Ascending aorta (tissue), 2 donors: ENCODE results near the gene NHS. TPM values are rescaled to one million over a fixed set of nuclear protein-coding genes. Genes with fewer than 3 reads are reported as not detected.
A peak's percentile ranks its signal among the peaks of the same experiment; 100 is the strongest.
"Not testable (repeated sequence)": the region's sequence is repeated elsewhere in the genome, so short reads cannot be mapped to it uniquely, and the experiment has no call there.

Experiments
- DNase-seq, 2 donors: peaks; one replicate each; pipeline ENCODE4 v3.0.0-alpha.2; 2019; ENCODE audit warnings: low spot score in 2 of 2
- H3K27ac ChIP-seq, 2 donors: fragments of 200-600 bp; sonication (generic); one replicate each; pipeline ENCODE4 v1.5.1; 2016 to 2017; ENCODE audit warnings: mild to moderate bottlenecking in 1 of 2
- H3K27me3 ChIP-seq: fragments of 200-600 bp; sonication (generic); one replicate; pipeline ENCODE4 v1.5.1; 2017
- H3K36me3 ChIP-seq, 2 donors: fragments of 200-600 bp; sonication (generic); one replicate each; pipeline ENCODE4 v1.5.1; 2016
- H3K4me1 ChIP-seq, 2 donors: fragments of 200-600 bp; sonication (generic); one replicate each; pipeline ENCODE4 v1.5.1; 2016 to 2017; ENCODE audit warnings: mild to moderate bottlenecking in 1 of 2
- H3K4me3 ChIP-seq, 2 donors: fragments of 200-600 bp; sonication (generic); one replicate each; pipeline ENCODE4 v1.5.1; 2016 to 2017; ENCODE audit warnings: mild to moderate bottlenecking in 1 of 2
- H3K9me3 ChIP-seq, 2 donors: fragments of 200-600 bp; sonication (generic); one replicate each; pipeline ENCODE4 v1.5.1; 2016
- CTCF ChIP-seq, 3 experiments: fragments of 200-600 bp in 2 of 3; fragments of 450-650 bp in 1 of 3; sonication (generic) in 2 of 3; IDR thresholded peaks; one replicate each; pipeline ENCODE4 v1.5.1; 2016 to 2019; ENCODE audit warnings: antibody characterized with exemption in 3 of 3, mild to moderate bottlenecking in 1 of 3, moderate library complexity in 1 of 3
- intact Hi-C: fragments of 100-400 bp; cut with DNase I; formaldehyde crosslinking; loops from one replicate; pipeline ENCODE4 v1.15.1; 2023
- total RNA-seq: library from RNA; depleted of rRNA; stranded (reverse); fragments of >200 nt; gene quantifications from one replicate; pipeline ENCODE4 v1.1.0, GENCODE V29; 2016

Gene NHS
- total RNA-seq, 1 donor from 2014 or later, result 8.8 TPM

DNA sequence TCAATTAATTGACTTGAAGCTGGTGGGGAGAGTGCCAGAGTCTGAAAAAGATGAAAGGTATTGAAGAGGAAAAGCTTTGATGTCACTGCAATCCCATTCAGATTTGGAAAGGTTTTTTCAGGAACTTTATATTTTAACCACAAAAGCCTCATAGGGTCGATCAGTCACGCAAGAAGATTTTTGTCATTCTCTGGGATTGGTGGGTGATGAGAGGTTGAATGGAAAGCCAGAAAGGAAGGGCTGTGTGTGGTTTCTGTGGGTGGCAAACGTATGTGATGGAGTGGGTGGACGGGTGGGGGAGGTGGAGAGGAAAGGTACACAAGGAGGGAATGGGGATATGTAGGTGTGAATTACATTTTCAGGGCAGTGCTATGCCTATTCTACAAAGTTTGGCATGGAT, 188.5 kb downstream of the NHS start:
- DNase-seq, result no peak
- intact Hi-C loops, result no loop called here
- no peaks in the 10 kb centered on the region for H3K36me3 ChIP-seq
- no peaks in the 10 kb centered on the region for H3K27me3 ChIP-seq
- H3K9me3 ChIP-seq, result no peaks in the 10 kb centered on the region
- no peak for TF ChIP-seq CTCF (IDR thresholded peaks at IDR 0.05)
- H3K4me3 ChIP-seq, result no peak overlapping the region
- H3K27ac ChIP-seq, result no peak overlapping the region
- H3K4me1 ChIP-seq, result peaks cover 0 to 21% of the 10 kb centered on the region in 2 donors

DNA sequence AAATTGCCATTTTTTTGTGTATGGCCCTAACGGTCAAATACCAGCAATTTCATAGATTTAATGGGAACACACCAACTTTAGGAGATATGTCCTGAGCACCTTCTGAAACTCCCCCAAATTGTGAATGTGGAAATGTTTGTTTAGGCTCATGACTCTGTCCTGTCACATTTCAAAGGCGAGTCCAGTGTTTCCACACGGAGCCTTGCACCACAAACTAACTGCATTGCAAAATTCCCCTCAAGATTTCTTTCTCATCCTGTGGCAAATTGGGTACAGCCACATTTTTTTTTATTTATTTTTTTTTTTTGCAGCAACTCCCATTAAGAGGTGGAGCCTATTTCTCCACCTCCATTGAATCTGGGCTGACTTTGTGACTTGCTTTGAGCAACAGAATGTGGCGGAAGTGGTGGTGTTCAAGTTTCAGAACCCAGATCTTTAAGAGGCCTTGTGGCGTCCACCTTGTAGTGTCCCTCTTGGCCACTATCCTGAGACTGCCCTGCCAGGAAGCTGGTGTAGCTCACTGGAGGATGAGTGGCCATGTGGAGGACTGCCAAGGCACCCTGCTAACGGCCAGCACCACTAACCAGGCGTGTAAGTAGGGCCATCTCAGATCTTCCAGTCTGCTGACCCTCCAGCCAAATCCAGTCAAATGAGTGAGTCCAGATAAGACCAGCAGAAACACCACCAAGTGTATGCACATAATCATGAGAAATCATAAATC, 189.8 kb downstream of the NHS start:
- intact Hi-C loops, result no loop called here
- Histone ChIP-seq H3K27ac (no peak overlapping the region), H3K4me3 (no peak overlapping the region), H3K27me3 (no peaks in the 10 kb centered on the region), H3K4me1 (peaks cover 0 to 21% of the 10 kb centered on the region in 2 donors), H3K9me3 (no peaks in the 10 kb centered on the region), H3K36me3 (no peaks in the 10 kb centered on the region)
- no peak for TF ChIP-seq CTCF (IDR thresholded peaks at IDR 0.05)
- DNase-seq, result no peak

- Histone ChIP-seq H3K36me3 (no peaks in the 10 kb centered on the region), H3K4me3 (no peak overlapping the region), H3K27ac (no peak overlapping the region), H3K9me3 (no peaks in the 10 kb centered on the region), H3K27me3 (no peaks in the 10 kb centered on the region), H3K4me1 (peaks cover 0 to 10% of the 10 kb centered on the region in 2 donors)
- no peak for TF ChIP-seq CTCF (IDR thresholded peaks at IDR 0.05)
- intact Hi-C loops, result no loop called here
- no peak for DNase-seq
Measured at GRCh38 chrX:17566740-17567139, 191.7 kb downstream of the NHS start.

- Histone ChIP-seq H3K27ac (peak overlapping the region in 1 of 2 donors; percentile 9), H3K9me3 (no peaks in the 10 kb centered on the region), H3K36me3 (no peaks in the 10 kb centered on the region), H3K4me3 (no peak overlapping the region), H3K4me1 (peaks cover 0 to 10% of the 10 kb centered on the region in 2 donors), H3K27me3 (no peaks in the 10 kb centered on the region)
- intact Hi-C loops, result no loop called here
- DNase-seq, result no peak
- no peak for TF ChIP-seq CTCF (IDR thresholded peaks at IDR 0.05)
Measured at GRCh38 chrX:17567187-17567586, 192.2 kb downstream of the NHS start.

DNA sequence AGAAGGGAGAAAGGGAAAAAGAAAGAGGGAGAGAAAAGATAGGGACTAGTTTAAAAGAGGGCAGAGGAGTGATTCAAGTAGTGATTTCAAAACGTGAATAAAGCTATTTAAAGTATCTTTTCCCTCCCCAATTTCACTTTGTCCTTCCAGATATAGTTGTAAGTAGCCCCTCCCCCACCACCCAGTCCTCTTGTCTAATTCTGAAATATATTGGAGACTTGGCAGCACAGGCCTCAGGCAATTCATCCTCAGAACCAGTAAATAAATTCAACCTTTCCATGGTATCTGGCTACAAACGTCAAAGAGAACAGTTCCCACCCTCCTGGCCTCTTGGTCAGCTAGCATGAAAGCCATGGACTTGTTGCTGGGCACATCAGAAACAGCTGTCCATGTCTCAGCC, 192.8 kb downstream of the NHS start:
- no peak for DNase-seq
- TF ChIP-seq CTCF (IDR thresholded peaks at IDR 0.05), result no peak
- peak overlapping the region in 1 of 2 donors; percentile 27 for H3K27ac ChIP-seq
- no peaks in the 10 kb centered on the region for H3K9me3 ChIP-seq
- no peak overlapping the region for H3K4me3 ChIP-seq
- H3K27me3 ChIP-seq, result no peaks in the 10 kb centered on the region
- peaks cover 0 to 10% of the 10 kb centered on the region in 2 donors for H3K4me1 ChIP-seq
- intact Hi-C loops, result no loop called here
- H3K36me3 ChIP-seq, result no peaks in the 10 kb centered on the region

- peaks cover 0 to 10% of the 10 kb centered on the region in 2 donors for H3K4me1 ChIP-seq
- intact Hi-C loops, H3K27me3 ChIP-seq, H3K9me3 ChIP-seq, DNase-seq, H3K4me3 ChIP-seq, H3K27ac ChIP-seq, H3K36me3 ChIP-seq: not testable (repeated sequence)
Measured at GRCh38 chrX:17568804-17569203, 193.8 kb downstream of the NHS start.
